Measurements from ENCODE around the gene FCGR2B.
"Not testable (repeated sequence)": the region's sequence is repeated elsewhere in the genome, so short reads cannot be mapped to it uniquely, and the experiment has no call there.

Gene FCGR2B

DNA sequence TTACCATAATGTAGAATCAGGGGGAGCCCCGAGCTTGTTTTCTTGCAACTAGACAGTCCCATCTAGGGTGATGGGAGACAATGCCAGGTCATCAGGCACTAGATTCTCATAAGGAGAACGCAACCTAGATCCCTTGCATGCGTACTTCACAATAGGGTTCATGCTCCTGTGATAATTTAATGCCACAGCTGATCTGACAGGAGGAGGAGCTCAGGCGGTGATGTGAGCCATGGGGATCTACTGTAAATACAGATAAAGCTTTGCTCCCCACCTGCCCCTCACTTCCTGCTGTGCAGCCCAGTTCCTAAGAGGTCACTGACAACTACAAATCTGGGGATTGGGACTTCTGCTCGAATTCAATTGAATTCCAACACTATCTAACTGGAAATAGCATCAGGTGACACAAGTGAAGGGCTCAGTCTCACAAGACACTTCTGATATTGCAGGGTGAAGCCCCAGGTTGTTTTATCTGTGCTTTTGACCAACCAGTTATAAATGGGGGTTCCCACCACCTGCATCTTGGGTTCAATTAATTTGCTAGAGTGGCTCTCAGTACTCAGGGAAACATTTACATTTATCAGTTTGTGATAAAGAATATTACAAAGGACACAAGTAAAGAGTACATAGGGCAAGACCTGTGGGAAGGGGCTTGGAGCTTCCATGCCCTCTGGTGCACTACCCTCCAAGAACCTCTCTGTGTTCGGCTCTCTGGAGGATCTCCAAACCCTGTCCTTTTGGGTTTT lies 24.5 kb upstream of the FCGR2B start:
- POLR2A ChIA-PET; DNase-seq (ENCODE audit: low read depth, low spot score); CTCF ChIA-PET; H3K4me3 ChIP-seq (ENCODE audit: low read depth, low read length): not testable (repeated sequence)

DNA sequence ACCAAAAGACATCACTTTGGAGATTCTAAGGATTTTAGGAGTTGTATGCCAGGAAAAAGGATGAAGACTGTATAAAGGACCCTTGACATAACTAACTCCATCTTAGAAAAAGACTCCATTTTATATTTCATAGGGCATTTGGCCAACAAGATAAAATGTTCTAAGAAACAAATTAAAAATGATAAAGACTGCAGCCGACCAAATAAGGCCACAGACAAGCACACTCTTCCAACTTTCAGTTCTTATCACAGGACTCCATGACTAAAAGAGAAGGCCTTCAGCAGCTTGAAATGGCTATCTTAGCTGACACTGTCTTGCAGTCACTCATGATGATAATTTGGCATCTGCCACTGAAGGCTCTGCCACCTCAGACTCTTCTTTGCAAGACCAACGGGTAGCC lies 23.7 kb upstream of the FCGR2B start:
- CTCF ChIA-PET; DNase-seq (ENCODE audit: low read depth, low spot score); H3K4me3 ChIP-seq (ENCODE audit: low read depth, low read length); POLR2A ChIA-PET: not testable (repeated sequence)

DNA sequence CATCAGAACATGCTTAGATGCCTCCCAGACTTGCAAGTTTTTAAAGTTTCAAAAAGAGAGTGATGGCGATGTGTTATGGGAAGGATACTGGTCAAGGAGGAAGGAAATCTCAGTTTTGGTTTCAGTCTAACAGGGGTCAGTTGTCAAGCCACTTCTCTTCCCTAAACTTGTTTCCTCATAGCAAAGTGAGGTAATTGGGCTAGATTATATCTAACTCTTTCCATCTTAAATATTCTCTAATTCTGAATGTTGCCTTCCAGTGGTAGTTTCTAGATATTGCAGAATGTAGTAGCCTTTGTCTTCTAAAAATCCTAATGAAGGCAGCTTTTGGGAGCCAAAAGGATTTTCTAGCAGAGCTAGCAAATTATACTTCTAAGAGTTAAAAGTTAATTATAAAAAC lies 20.2 kb upstream of the FCGR2B start:
- POLR2A ChIA-PET; H3K4me3 ChIP-seq (ENCODE audit: low read depth, low read length); DNase-seq (ENCODE audit: low read depth, low spot score): not testable (repeated sequence)
- CTCF ChIA-PET, result interaction anchor here (0.6 kb wide), 1 partner anchor 83 kb away, joined by 3 read pairs; no protein-coding TSS in a partner anchor

- POLR2A ChIA-PET; H3K4me3 ChIP-seq (ENCODE audit: low read depth, low read length); DNase-seq (ENCODE audit: low read depth, low spot score): not testable (repeated sequence)
- CTCF ChIA-PET, result interaction anchor here (0.6 kb wide), 1 partner anchor 82 kb away, joined by 3 read pairs; no protein-coding TSS in a partner anchor
These were observed 19.3 kb upstream of the FCGR2B start for GRCh38 chr1:161643481-161644208.

DNA sequence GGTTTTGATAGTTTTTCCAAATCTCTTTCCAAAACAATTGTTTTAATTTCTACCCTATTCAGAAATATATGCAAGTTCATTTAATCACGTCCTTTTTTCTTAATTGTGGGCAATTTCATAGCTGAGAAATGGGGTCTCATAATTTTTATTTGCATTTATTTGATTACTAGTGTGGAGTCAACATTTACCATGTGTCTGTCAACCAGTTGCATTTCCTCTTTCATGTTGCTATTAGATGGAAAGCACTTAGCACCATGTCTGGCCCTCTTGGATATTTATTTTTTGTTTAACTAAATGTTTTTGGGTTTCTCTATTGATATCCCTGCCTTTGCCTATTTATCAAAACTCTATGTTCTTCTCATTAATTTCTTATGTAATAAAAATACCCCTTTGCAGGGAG lies 18.1 kb upstream of the FCGR2B start:
- DNase-seq (ENCODE audit: low read depth, low spot score); H3K4me3 ChIP-seq (ENCODE audit: low read depth, low read length); POLR2A ChIA-PET: not testable (repeated sequence)
- CTCF ChIA-PET, result interaction anchor here (0.6 to 1.5 kb wide), 5 partner anchors 74 to 105 kb away, joined by 3 to 8 read pairs (median 3); partner anchors contain the start of gene DUSP12

GRCh38 chr1:161647507-161648360 lies 15.2 kb upstream of the FCGR2B start:
- DNase-seq (ENCODE audit: low read depth, low spot score); POLR2A ChIA-PET; H3K4me3 ChIP-seq (ENCODE audit: low read depth, low read length): not testable (repeated sequence)
- TF ChIP-seq, protein P1, sequence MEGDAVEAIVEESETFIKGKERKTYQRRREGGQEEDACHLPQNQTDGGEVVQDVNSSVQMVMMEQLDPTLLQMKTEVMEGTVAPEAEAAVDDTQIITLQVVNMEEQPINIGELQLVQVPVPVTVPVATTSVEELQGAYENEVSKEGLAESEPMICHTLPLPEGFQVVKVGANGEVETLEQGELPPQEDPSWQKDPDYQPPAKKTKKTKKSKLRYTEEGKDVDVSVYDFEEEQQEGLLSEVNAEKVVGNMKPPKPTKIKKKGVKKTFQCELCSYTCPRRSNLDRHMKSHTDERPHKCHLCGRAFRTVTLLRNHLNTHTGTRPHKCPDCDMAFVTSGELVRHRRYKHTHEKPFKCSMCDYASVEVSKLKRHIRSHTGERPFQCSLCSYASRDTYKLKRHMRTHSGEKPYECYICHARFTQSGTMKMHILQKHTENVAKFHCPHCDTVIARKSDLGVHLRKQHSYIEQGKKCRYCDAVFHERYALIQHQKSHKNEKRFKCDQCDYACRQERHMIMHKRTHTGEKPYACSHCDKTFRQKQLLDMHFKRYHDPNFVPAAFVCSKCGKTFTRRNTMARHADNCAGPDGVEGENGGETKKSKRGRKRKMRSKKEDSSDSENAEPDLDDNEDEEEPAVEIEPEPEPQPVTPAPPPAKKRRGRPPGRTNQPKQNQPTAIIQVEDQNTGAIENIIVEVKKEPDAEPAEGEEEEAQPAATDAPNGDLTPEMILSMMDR (IDR thresholded peaks at IDR 0.05; ENCODE audit: insufficient read depth, low read length, missing control alignments), result peak; percentile 19
- CTCF ChIA-PET, result interaction anchor here (0.7 to 2.8 kb wide), 4 partner anchors 85 to 101 kb away, joined by 3 to 90 read pairs (median 6); partner anchors contain the start of gene DUSP12

DNA sequence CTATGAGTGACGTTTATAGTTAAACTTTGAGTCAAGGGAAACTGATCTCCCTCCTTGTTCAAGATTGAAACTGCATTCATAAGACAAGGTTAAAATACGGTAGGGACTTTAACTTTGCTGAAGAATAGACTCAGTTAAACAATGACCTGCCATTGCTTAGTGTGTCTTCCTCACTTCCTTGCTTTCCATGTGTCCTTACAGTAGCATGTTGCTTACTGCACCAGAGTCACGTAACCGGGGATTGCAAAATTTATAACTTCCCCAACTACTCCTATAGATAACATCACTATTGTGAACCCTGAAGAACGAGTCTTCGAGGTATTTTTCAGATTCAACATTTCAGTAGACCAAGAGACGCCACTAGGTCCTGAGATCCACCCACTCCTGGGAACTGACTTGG lies 9.4 kb upstream of the FCGR2B start:
- POLR2A ChIA-PET; CTCF ChIA-PET; DNase-seq (ENCODE audit: low read depth, low spot score); H3K4me3 ChIP-seq (ENCODE audit: low read depth, low read length): not testable (repeated sequence)

GRCh38 chr1:161653971-161654370 lies 9.0 kb upstream of the FCGR2B start:
- DNase-seq (ENCODE audit: low read depth, low spot score); H3K4me3 ChIP-seq (ENCODE audit: low read depth, low read length); POLR2A ChIA-PET; CTCF ChIA-PET: not testable (repeated sequence)

DNA sequence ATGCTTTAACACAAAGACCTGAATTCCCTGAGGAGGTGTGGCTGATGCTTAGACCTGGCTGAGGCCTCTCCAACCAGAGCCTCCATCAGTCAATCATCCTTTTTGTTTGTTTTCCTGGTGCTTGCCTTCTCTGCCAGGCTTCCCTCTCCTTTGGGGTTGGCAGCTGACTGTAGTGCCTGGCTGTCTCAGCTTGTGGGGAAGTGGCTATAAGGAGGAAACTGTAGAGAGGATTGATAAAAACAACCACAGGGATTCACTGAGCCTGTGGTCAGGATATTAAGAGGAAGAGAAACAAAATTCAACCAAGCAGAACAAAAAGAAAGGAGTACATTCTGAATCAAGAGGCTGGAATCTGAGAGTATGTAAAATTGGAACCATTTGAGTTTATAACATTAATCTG lies 4.4 kb upstream of the FCGR2B start:
- POLR2A ChIA-PET; H3K4me3 ChIP-seq (ENCODE audit: low read depth, low read length); DNase-seq (ENCODE audit: low read depth, low spot score); CTCF ChIA-PET: not testable (repeated sequence)

DNA sequence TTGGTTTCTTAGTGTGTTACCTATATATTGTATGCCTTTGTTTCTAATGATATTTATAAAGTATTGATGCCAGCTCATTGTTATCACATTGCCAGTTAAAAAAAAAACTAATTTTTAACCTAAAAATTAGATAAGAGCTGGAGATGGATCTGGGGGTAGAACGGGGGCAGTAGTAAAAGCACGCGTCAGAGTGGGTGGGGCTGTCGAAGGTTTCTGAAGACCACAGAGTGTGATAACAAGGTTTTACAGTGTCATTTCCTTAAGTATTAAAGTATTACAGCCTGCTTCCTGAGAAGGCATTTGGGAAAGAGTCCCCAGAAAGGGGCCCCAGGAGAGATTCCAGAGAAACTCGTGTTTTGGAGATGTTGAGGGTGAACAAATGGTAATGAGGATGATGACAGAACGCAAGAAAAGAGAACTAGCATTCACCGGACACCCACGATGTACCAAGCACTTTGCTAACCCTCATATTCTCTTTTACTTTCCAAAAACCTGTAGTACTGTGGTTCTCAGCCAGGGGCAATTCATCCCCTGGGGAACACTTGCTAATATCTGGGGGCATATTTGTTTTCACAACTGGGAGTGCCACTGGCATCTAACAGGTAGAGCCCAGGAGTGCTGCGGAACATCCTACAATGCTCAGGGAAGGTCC lies 1.2 kb upstream of the FCGR2B start:
- POLR2A ChIA-PET; DNase-seq (ENCODE audit: low read depth, low spot score); CTCF ChIA-PET; H3K4me3 ChIP-seq (ENCODE audit: low read depth, low read length): not testable (repeated sequence)

DNA sequence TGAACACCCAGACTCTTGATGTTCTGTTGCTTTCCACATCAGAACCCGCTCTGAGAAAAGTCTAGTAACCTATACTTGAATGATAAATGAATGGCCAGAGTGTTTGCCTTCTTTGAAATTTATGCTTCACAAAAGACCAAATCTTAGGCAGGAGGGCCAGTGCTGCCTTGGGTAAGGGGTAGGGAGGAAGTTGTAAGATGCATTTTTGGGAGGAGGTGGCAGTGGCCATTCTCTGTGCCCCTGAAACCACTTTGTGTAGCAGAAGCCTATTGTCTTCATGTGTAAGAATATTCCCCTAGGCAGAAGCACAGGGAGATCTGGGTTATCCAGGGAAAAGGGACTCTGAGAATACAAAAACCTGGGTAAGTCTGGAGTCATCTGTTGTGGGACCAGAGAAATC lies 626 bp downstream of the FCGR2B start:
- POLR2A ChIA-PET; H3K4me3 ChIP-seq (ENCODE audit: low read depth, low read length); CTCF ChIA-PET; DNase-seq (ENCODE audit: low read depth, low spot score): not testable (repeated sequence)

- POLR2A ChIA-PET; DNase-seq (ENCODE audit: low read depth, low spot score); H3K4me3 ChIP-seq (ENCODE audit: low read depth, low read length); CTCF ChIA-PET: not testable (repeated sequence)
These were observed 1.7 kb downstream of the FCGR2B start for GRCh38 chr1:161664689-161665088.

- POLR2A ChIA-PET, result not testable (repeated sequence)
These were observed 8.4 kb downstream of the FCGR2B start for GRCh38 chr1:161671045-161672020.

GRCh38 chr1:161673437-161673836 lies 10.5 kb downstream of the FCGR2B start:
- POLR2A ChIA-PET; H3K4me3 ChIP-seq (ENCODE audit: low read depth, low read length); CTCF ChIA-PET; DNase-seq (ENCODE audit: low read depth, low spot score): not testable (repeated sequence)

More at GRCh38 chr1:161671045-161672020, 8.4 kb downstream of the FCGR2B start:
- DNase-seq (ENCODE audit: low read depth, low spot score); H3K4me3 ChIP-seq (ENCODE audit: low read depth, low read length); CTCF ChIA-PET: not testable (repeated sequence)

Measured in AG04449 (cell line).